ENCODE data around the gene CSK. TPM values are rescaled to one million over a fixed set of nuclear protein-coding genes. Genes with fewer than 3 reads are reported as not detected.

The CSK gene
- total RNA-seq, 2 donors from 2014 or later = 64.3 to 68.5 TPM

DNA sequence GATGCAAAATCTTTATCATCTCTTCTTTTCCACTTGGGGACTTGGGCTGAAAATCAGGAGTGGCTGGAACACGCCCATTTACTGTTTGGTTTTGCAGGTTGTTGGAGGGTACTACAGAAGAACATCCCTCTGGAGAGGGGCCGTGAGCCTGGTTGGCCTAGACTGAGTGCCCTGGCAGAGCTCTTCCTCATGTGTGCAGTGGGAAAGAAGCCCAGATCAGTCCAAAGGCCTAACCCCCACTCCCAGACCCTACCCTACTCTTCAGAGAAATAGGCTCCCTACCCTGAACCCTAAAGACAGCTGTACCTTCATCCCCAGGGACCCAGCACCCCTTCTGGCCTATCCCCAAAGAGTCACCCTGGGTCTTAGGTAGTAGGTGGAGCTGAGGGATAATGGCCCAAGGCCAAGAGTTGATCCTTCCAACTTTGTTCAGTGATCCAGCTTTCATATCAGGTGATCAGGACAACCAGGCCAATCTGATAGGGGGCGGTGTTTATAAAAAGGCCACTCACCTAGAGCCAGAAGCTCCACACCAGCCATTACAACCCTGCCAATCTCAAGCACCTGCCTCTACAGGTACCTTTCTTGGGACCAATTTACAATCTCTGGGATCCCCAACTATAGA, 33.4 kb upstream of the CSK start, which contains the start of gene CYP1A2:
Gene CYP1A2 (plus strand): TSS at position 524 of the 625 bp plus-strand sequence. CDS start 894 bp downstream, outside the sequence.
- Histone ChIP-seq H3K36me3 (ENCODE audit: control insufficient read depth, insufficient read depth, low read length) (no peaks in the 10 kb centered on the region), H3K27me3 (ENCODE audit: control insufficient read depth, insufficient read depth, low read length, poor library complexity, severe bottlenecking) (peaks cover 7% of the 10 kb centered on the region), H3K9ac (ENCODE audit: extremely low read depth, low read length, poor library complexity, severe bottlenecking) (no peak within 1 kb of the TSS), H3K9me3 (ENCODE audit: control insufficient read depth, low read length) (no peaks in the 10 kb centered on the region), H3K4me3 (ENCODE audit: low read length) (no peak within 1 kb of the TSS), H3K4me1 (ENCODE audit: control insufficient read depth, insufficient read depth, low read length) (peaks cover 4% of the 10 kb centered on the region), H3K27ac (ENCODE audit: low read depth, low read length) (no peak within 1 kb of the TSS)
- peaks cover 4% of the 10 kb centered on the region for H3K4me1 Mint-ChIP-seq
- no peak within 1 kb of the TSS for H3K4me3 Mint-ChIP-seq
- WGBS, 2 experiments (ENCODE audit: insufficient coverage in 1 of 2, insufficient read length in 1 of 2) = 81 to 87% methylated on average over 2 to 3 of the region's 3 CpGs
- no peak within 1 kb of the TSS for H3K27ac Mint-ChIP-seq
- no peaks in the 10 kb centered on the region for H3K36me3 Mint-ChIP-seq (ENCODE audit: low read depth)
- TF ChIP-seq, protein P1, sequence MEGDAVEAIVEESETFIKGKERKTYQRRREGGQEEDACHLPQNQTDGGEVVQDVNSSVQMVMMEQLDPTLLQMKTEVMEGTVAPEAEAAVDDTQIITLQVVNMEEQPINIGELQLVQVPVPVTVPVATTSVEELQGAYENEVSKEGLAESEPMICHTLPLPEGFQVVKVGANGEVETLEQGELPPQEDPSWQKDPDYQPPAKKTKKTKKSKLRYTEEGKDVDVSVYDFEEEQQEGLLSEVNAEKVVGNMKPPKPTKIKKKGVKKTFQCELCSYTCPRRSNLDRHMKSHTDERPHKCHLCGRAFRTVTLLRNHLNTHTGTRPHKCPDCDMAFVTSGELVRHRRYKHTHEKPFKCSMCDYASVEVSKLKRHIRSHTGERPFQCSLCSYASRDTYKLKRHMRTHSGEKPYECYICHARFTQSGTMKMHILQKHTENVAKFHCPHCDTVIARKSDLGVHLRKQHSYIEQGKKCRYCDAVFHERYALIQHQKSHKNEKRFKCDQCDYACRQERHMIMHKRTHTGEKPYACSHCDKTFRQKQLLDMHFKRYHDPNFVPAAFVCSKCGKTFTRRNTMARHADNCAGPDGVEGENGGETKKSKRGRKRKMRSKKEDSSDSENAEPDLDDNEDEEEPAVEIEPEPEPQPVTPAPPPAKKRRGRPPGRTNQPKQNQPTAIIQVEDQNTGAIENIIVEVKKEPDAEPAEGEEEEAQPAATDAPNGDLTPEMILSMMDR (conservative IDR thresholded peaks at IDR 0.05) = no peak
- no peaks in the 10 kb centered on the region for H3K9me3 Mint-ChIP-seq
- H3K27me3 Mint-ChIP-seq (ENCODE audit: insufficient read depth) = peaks cover 12% of the 10 kb centered on the region
- no peak for DNase-seq

DNA sequence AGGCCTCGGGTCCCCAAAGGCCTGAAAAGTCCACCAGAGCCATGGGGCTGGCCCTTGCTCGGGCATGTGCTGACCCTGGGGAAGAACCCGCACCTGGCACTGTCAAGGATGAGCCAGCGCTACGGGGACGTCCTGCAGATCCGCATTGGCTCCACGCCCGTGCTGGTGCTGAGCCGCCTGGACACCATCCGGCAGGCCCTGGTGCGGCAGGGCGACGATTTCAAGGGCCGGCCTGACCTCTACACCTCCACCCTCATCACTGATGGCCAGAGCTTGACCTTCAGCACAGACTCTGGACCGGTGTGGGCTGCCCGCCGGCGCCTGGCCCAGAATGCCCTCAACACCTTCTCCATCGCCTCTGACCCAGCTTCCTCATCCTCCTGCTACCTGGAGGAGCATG, 32.0 kb upstream of the CSK start:
- H3K36me3 Mint-ChIP-seq (ENCODE audit: low read depth) = no peaks in the 10 kb centered on the region
- Histone ChIP-seq H3K36me3 (ENCODE audit: control insufficient read depth, insufficient read depth, low read length) (no peaks in the 10 kb centered on the region), H3K9ac (ENCODE audit: extremely low read depth, low read length, poor library complexity, severe bottlenecking) (no peak overlapping the region), H3K27me3 (ENCODE audit: control insufficient read depth, insufficient read depth, low read length, poor library complexity, severe bottlenecking) (peaks cover 7% of the 10 kb centered on the region), H3K4me1 (ENCODE audit: control insufficient read depth, insufficient read depth, low read length) (peaks cover 4% of the 10 kb centered on the region), H3K4me3 (ENCODE audit: low read length) (no peak overlapping the region), H3K27ac (ENCODE audit: low read depth, low read length) (no peak overlapping the region), H3K9me3 (ENCODE audit: control insufficient read depth, low read length) (no peaks in the 10 kb centered on the region)
- H3K9me3 Mint-ChIP-seq = no peaks in the 10 kb centered on the region
- H3K4me3 Mint-ChIP-seq = no peak overlapping the region
- H3K4me1 Mint-ChIP-seq = peaks cover 4% of the 10 kb centered on the region
- TF ChIP-seq, protein P1 (conservative IDR thresholded peaks at IDR 0.05) = no peak
- H3K27ac Mint-ChIP-seq = no peak overlapping the region
- 94 to 97% methylated on average over 14 to 20 of the region's 20 CpGs for WGBS, 2 experiments (ENCODE audit: insufficient coverage in 1 of 2, insufficient read length in 1 of 2)
- H3K27me3 Mint-ChIP-seq (ENCODE audit: insufficient read depth) = peaks cover 13% of the 10 kb centered on the region
- DNase-seq = no peak

DNA sequence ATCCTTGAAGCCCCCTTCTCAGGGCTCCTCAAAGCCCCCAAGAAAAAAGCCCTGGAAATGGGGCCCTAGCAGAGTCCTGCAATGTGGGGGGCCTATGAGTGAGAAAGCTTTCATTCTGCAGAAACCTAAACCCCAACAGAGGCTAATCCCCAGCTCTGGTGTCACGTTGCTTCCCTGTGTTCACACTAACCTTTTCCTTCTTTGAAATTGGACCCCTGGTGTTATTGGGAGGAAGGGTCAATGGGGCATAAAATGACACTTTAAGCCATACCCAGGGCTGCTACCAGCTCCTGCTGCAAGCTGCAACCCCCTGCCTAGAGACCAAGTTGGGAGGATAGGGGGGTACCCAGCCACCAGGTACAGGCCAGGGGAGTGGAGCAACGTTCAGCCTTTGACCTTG, 31.1 kb upstream of the CSK start:
- no peak overlapping the region for H3K27ac Mint-ChIP-seq
- Histone ChIP-seq H3K27ac (ENCODE audit: low read depth, low read length) (no peak overlapping the region), H3K9me3 (ENCODE audit: control insufficient read depth, low read length) (no peaks in the 10 kb centered on the region), H3K9ac (ENCODE audit: extremely low read depth, low read length, poor library complexity, severe bottlenecking) (no peak overlapping the region), H3K36me3 (ENCODE audit: control insufficient read depth, insufficient read depth, low read length) (no peaks in the 10 kb centered on the region), H3K4me1 (ENCODE audit: control insufficient read depth, insufficient read depth, low read length) (peaks cover 4% of the 10 kb centered on the region), H3K4me3 (ENCODE audit: low read length) (no peak overlapping the region), H3K27me3 (ENCODE audit: control insufficient read depth, insufficient read depth, low read length, poor library complexity, severe bottlenecking) (peaks cover 4% of the 10 kb centered on the region)
- peaks cover 11% of the 10 kb centered on the region for H3K27me3 Mint-ChIP-seq (ENCODE audit: insufficient read depth)
- TF ChIP-seq, protein P1 (conservative IDR thresholded peaks at IDR 0.05) = no peak
- DNase-seq = no peak
- H3K4me1 Mint-ChIP-seq = peaks cover 4% of the 10 kb centered on the region
- H3K9me3 Mint-ChIP-seq = no peaks in the 10 kb centered on the region
- 46 to 52% methylated on average over 1 to 2 of the region's 2 CpGs for WGBS, 2 experiments (ENCODE audit: insufficient coverage in 1 of 2, insufficient read length in 1 of 2)
- no peaks in the 10 kb centered on the region for H3K36me3 Mint-ChIP-seq (ENCODE audit: low read depth)
- H3K4me3 Mint-ChIP-seq = no peak overlapping the region

Measured in endodermal cell (in vitro differentiated cells).